Gastroesophageal sphincter (tissue), 3 donors: ENCODE results near the gene OR6S1.

Source experiments
- CTCF ChIP-seq, 4 experiments: fragments of 200-600 bp in 2 of 4; fragments of 450-650 bp in 2 of 4; sonication (generic) in 1 of 4; IDR thresholded peaks; one replicate each; pipeline ENCODE4 v1.5.1; 2017 to 2019; ENCODE audit warnings: antibody characterized with exemption in 4 of 4, mild to moderate bottlenecking in 2 of 4, moderate library complexity in 2 of 4
- EP300 ChIP-seq: sonication (generic); formaldehyde crosslinking; IDR thresholded peaks from one replicate; pipeline ENCODE4 v1.6.1; 2017; ENCODE audit warnings: antibody characterized with exemption, mild to moderate bottlenecking
- POLR2A ChIP-seq, 2 donors: fragments of 450-650 bp; IDR thresholded peaks; one replicate each; pipeline ENCODE4 v1.6.1; 2017; ENCODE audit warnings: antibody characterized with exemption in 2 of 2, mild to moderate bottlenecking in 2 of 2, moderate library complexity in 1 of 2
- POLR2AphosphoS5 ChIP-seq: sonication (generic); formaldehyde crosslinking; IDR thresholded peaks from one replicate; pipeline ENCODE4 v1.6.1; 2017; ENCODE audit warnings: antibody characterized with exemption

- no peak for TF ChIP-seq POLR2AphosphoS5
- no peak for TF ChIP-seq CTCF (IDR thresholded peaks at IDR 0.05)
- no peak for TF ChIP-seq POLR2A (IDR thresholded peaks at IDR 0.05)
- no peak for TF ChIP-seq EP300
These were observed 23.2 kb downstream of the OR6S1 start for GRCh38 chr14:20618271-20618749.
